Sigmoid colon (tissue), 4 donors: ENCODE measurements around the gene CAPN13.

Experiments
- CTCF ChIP-seq, 4 experiments: fragments of 450-650 bp in 3 of 4; fragments of 200-600 bp in 1 of 4; IDR thresholded peaks; one replicate each; pipeline ENCODE4 v1.5.1; 2016 to 2019; ENCODE audit warnings: antibody characterized with exemption in 4 of 4, mild to moderate bottlenecking in 3 of 4, moderate library complexity in 2 of 4
- EP300 ChIP-seq, 4 donors: sonication (generic); formaldehyde crosslinking; IDR thresholded peaks; one replicate each; pipeline ENCODE4 v1.6.1; 2017; ENCODE audit warnings: antibody characterized with exemption in 4 of 4
- POLR2A ChIP-seq, 2 donors: fragments of 450-650 bp; IDR thresholded peaks; one replicate each; pipeline ENCODE4 v1.6.1; 2016; ENCODE audit warnings: antibody characterized with exemption in 2 of 2, mild to moderate bottlenecking in 2 of 2, moderate library complexity in 2 of 2

- no peak for TF ChIP-seq CTCF (IDR thresholded peaks at IDR 0.05)
- no peak for TF ChIP-seq EP300 (IDR thresholded peaks at IDR 0.05)
- no peak for TF ChIP-seq POLR2A (IDR thresholded peaks at IDR 0.05)
These were observed 128.7 kb downstream of the CAPN13 start for GRCh38 chr2:30678410-30679137.
